ENCODE measurements around the gene LAMB3. TPM values are rescaled to one million over a fixed set of nuclear protein-coding genes. Genes with fewer than 3 reads are reported as not detected.

LAMB3 gene
- total RNA-seq, 1 experiment from 2014 or later = 0.28 TPM

- no CpG with 5 or more reads among the region's 1 CpG for WGBS (ENCODE audit: extremely low coverage, insufficient read length, low lambda C conversion rate)
- H3K14ac ChIP-seq (ENCODE audit: insufficient read depth, low read length) = no peak overlapping the region
- no peak overlapping the region for H2BK12ac ChIP-seq (ENCODE audit: insufficient read length, low read depth, low read length)
- no peak overlapping the region for H3K27ac Mint-ChIP-seq
- no peaks in the 10 kb centered on the region for H3K4me1 ChIP-seq (ENCODE audit: insufficient read depth, low read length)
- H3K79me2 ChIP-seq (ENCODE audit: insufficient read depth, low read length) = no peaks in the 10 kb centered on the region
- no peaks in the 10 kb centered on the region for H4K20me1 ChIP-seq (ENCODE audit: control insufficient read depth, insufficient read depth, insufficient read length)
- H3K79me1 ChIP-seq (ENCODE audit: insufficient read depth, low read depth, low read length, poor library complexity, severe bottlenecking) = no peaks in the 10 kb centered on the region
- H3K9me3 Mint-ChIP-seq = no peaks in the 10 kb centered on the region
- H3K9me3 ChIP-seq (ENCODE audit: control insufficient read depth, low read depth, low read length) = no peaks in the 10 kb centered on the region
- H3K18ac ChIP-seq (ENCODE audit: insufficient read length, low read depth, low read length) = no peak overlapping the region
- H4K8ac ChIP-seq (replicated peaks; ENCODE audit: insufficient read length, low read depth, low read length) = no peak overlapping the region
- H3K56ac ChIP-seq (ENCODE audit: insufficient read length, low read depth, low read length) = no peak overlapping the region
- peaks cover 26% of the 10 kb centered on the region for H3K27me3 Mint-ChIP-seq (ENCODE audit: low read depth)
- H3K23me2 ChIP-seq (ENCODE audit: insufficient read length, low read depth, low read length, poor library complexity, severe bottlenecking) = no peaks in the 10 kb centered on the region
- H2AFZ ChIP-seq (ENCODE audit: low read length) = no peak overlapping the region
- no peak overlapping the region for H3T11ph ChIP-seq (ENCODE audit: low read length)
- H3K4me2 ChIP-seq (ENCODE audit: insufficient read depth, insufficient read length, low read length) = no peak overlapping the region
- no peak for TF ChIP-seq CTCF (conservative IDR thresholded peaks at IDR 0.05)
- no peak overlapping the region for H4K91ac ChIP-seq (ENCODE audit: insufficient read length, low read depth, low read length)
- no peak overlapping the region for H2BK20ac ChIP-seq (ENCODE audit: low read depth, low read length, poor library complexity, severe bottlenecking)
- H4K5ac ChIP-seq (ENCODE audit: insufficient read length, low read depth, low read length) = no peak overlapping the region
- no peak overlapping the region for H2BK120ac ChIP-seq (ENCODE audit: low read depth, low read length, poor library complexity, severe bottlenecking)
- H3K27ac ChIP-seq (ENCODE audit: insufficient read length, low read depth, low read length) = no peak overlapping the region
- no peak overlapping the region for H3K4ac ChIP-seq (ENCODE audit: low read depth, low read length)
- H3K27me3 ChIP-seq (ENCODE audit: insufficient read depth, low read length) = no peaks in the 10 kb centered on the region; the same call in 1 of the 2 replicates
- H3K23ac ChIP-seq (ENCODE audit: insufficient read length, low read depth, low read length) = no peak overlapping the region
- no peak overlapping the region for H2BK15ac ChIP-seq (ENCODE audit: low read depth, low read length)
- no peak for DNase-seq
- H3K9ac ChIP-seq (ENCODE audit: extremely low read depth, insufficient read length, low read length) = no peak overlapping the region
- peaks cover 2 to 7% of the 10 kb centered on the region in 2 experiments; a peak in 3 of 4 replicates for H3K4me1 Mint-ChIP-seq
- no peak overlapping the region for H3K4me3 Mint-ChIP-seq
- no peaks in the 10 kb centered on the region for H3K36me3 Mint-ChIP-seq (ENCODE audit: insufficient read depth in 1 of 3, low read depth in 3 of 3)
- H2AK5ac ChIP-seq (ENCODE audit: insufficient read length, low read length) = no peak overlapping the region
- no peak overlapping the region for H2BK5ac ChIP-seq (ENCODE audit: insufficient read length, low read length)
Measured at GRCh38 chr1:209594440-209594839, 57.8 kb downstream of the LAMB3 start.
